Measurements from ENCODE around the gene SLC29A3. TPM values are rescaled to one million over a fixed set of nuclear protein-coding genes. Genes with fewer than 3 reads are reported as not detected.

Gene SLC29A3
- total and polyA plus RNA-seq, 10 of the 15 experiments (the other 5 are each of a cell fraction or from before 2014, with no cell fraction given) = 1.5 to 4.0 (median 2.7) TPM

DNA sequence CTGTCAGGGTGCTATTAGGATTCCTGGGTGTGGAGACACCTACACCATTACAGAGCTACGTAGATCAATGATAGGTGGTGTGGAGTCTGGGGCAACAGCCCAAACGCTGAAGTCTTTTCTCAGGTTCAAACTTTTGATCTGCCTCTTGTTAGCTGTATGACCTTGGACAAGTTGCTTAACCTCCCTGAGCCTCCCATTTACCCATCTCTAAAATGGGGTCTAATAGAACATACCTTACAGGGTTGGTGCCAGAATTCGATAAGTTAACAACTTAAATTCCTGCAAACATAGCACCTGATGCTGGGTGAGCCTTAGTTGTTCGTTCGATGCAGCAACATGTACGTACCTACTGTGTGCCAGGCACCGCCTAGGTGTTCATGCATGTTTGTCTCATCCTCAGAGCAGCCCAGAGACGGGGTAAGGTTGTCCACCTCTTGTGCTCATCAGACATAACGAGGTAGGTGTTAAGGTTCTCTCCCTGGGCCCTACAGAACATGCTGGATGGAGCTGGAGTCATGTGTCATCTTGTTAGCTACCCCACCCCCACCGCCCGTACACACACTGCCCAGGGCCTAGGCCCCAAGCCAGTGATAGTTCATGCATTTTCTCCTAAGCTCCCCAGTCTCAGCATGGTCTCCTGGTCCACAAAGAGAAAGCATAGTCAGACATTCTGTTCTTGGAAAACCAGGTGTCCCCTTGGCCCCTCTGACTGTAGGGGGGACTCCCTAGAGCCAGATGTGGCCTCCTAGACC is 41.0 kb upstream of the SLC29A3 start:
- ChIA-PET CTCF (no interaction called here), POLR2A (interaction anchor here (0.6 kb wide), 1 partner anchor 71 kb away, joined by 3 read pairs; no protein-coding TSS in a partner anchor), SMC1A (ENCODE audit: uncharacterized antibody, unreplicated experiment) (no interaction called here), RAD21 (ENCODE audit: unreplicated experiment) (no interaction called here)
- H4K20me1 ChIP-seq (ENCODE audit: control insufficient read depth, insufficient read depth) = no peaks in the 10 kb centered on the region
- H3K36me3 ChIP-seq (ENCODE audit: control insufficient read depth in 2 of 2, insufficient read depth in 2 of 2, low read length in 1 of 2) = no peaks in the 10 kb centered on the region
- no peaks in the 10 kb centered on the region for H3K79me2 ChIP-seq (ENCODE audit: control insufficient read depth, insufficient read depth, low read length)
- no peak overlapping the region for H3K27ac ChIP-seq (ENCODE audit: control insufficient read depth, insufficient read depth)
- H3K4me2 ChIP-seq (ENCODE audit: control insufficient read depth, insufficient read depth) = no peak overlapping the region
- no peak overlapping the region for H2AFZ ChIP-seq (ENCODE audit: control insufficient read depth, low read depth, low read length)
- no peaks in the 10 kb centered on the region for H3K4me1 ChIP-seq (ENCODE audit: control insufficient read depth, insufficient read depth, low read length)
- BruUV-seq (replicated peaks) = no TSS peak
- in situ Hi-C loops (cut with MboI) = no loop called here
- no peaks in the 10 kb centered on the region; a peak in 1 of 4 replicates for H3K27me3 ChIP-seq (replicated peaks in 1 of 2; ENCODE audit: control insufficient read depth in 2 of 2, insufficient read depth in 2 of 2, low read length in 1 of 2)
- no peaks in the 10 kb centered on the region; the same call in 2 of the 3 replicates for H3K9me3 ChIP-seq (replicated peaks; ENCODE audit: control insufficient read depth, insufficient read depth, low read length)
- FAIRE-seq (no peak), DNase-seq (ENCODE audit: low read depth, low spot score) (no peak), ATAC-seq (no peak)
- intact Hi-C loops (cut with micrococcal nuclease; ENCODE audit: unreplicated experiment) = no loop called here
- H3K9ac ChIP-seq (ENCODE audit: control insufficient read depth, insufficient read depth, low read length) = no peak overlapping the region
- 29% methylated on average over 11 of the region's 11 CpGs for WGBS (ENCODE audit: insufficient coverage, insufficient replicate concordance, low lambda C conversion rate, missing lambda C conversion rate)
- TF ChIP-seq PML (IDR thresholded peaks at IDR 0.05; ENCODE audit: low read length) (no peak), ATF7 (IDR thresholded peaks at IDR 0.05; ENCODE audit: low read depth) (no peak), SMAD5 (IDR thresholded peaks at IDR 0.05; ENCODE audit: low read depth) (no peak), STAT3 (IDR thresholded peaks at IDR 0.05; ENCODE audit: low read depth, low read length) (no peak), BRCA1 (IDR thresholded peaks at IDR 0.05; ENCODE audit: low read depth, low read length) (no peak), NFXL1 (IDR thresholded peaks at IDR 0.05; ENCODE audit: borderline replicate concordance) (no peak), IKZF1 (conservative IDR thresholded peaks at IDR 0.05) (no peak), BMI1 (IDR thresholded peaks at IDR 0.05; ENCODE audit: borderline replicate concordance) (no peak)
- TF ChIP-seq, protein P1, sequence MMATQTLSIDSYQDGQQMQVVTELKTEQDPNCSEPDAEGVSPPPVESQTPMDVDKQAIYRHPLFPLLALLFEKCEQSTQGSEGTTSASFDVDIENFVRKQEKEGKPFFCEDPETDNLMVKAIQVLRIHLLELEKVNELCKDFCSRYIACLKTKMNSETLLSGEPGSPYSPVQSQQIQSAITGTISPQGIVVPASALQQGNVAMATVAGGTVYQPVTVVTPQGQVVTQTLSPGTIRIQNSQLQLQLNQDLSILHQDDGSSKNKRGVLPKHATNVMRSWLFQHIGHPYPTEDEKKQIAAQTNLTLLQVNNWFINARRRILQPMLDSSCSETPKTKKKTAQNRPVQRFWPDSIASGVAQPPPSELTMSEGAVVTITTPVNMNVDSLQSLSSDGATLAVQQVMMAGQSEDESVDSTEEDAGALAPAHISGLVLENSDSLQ (IDR thresholded peaks at IDR 0.05) = no peak
- TF ChIP-seq, protein P2, sequence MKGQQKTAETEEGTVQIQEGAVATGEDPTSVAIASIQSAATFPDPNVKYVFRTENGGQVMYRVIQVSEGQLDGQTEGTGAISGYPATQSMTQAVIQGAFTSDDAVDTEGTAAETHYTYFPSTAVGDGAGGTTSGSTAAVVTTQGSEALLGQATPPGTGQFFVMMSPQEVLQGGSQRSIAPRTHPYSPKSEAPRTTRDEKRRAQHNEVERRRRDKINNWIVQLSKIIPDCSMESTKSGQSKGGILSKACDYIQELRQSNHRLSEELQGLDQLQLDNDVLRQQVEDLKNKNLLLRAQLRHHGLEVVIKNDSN (IDR thresholded peaks at IDR 0.05; ENCODE audit: borderline replicate concordance, extremely low read length, insufficient read depth, low read depth, low read length) = no peak
- TF ChIP-seq, protein P3, sequence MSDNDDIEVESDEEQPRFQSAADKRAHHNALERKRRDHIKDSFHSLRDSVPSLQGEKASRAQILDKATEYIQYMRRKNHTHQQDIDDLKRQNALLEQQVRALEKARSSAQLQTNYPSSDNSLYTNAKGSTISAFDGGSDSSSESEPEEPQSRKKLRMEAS (IDR thresholded peaks at IDR 0.05; ENCODE audit: low read depth, low read length) = no peak
- H3K4me3 ChIP-seq = no peak overlapping the region

All from GM12878 (cell line).